ENCODE data around the gene TPX2. TPM values are rescaled to one million over a fixed set of nuclear protein-coding genes. Genes with fewer than 3 reads are reported as not detected.

The TPX2 gene
- polyA plus RNA-seq, 1 donor (not counting 4 experiments of a cell fraction or from before 2014, with no cell fraction given): 31.5 TPM

DNA sequence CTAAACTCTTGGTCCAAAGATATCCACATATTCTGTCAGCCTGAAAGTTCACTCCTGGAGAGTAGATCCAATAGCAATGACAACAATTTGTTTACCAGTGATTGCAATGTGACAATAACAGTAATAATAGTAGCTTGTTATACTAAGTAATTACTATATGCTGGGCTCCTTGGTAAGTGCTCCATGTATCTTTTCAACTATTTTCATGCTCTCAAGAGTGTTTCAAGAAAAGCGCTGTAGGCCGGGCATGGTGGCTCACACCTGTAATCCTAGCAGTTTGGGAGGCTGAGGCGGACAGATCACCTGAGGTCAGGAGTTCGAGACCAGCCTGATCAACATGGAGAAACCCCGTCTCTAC, 31.9 kb upstream of the TPX2 start:
- H3K4me3 ChIP-seq (ENCODE audit: control insufficient read depth in 2 of 3, extremely low read depth in 1 of 3, insufficient read depth in 2 of 3, low read depth in 1 of 3, low read length in 3 of 3): no peak overlapping the region
- H2AFZ ChIP-seq (ENCODE audit: control insufficient read depth, low read length): no peak overlapping the region
- no peaks in the 10 kb centered on the region for H4K20me1 ChIP-seq (ENCODE audit: control insufficient read depth, extremely low read depth, insufficient read depth, low read length)
- H3K4me2 ChIP-seq (ENCODE audit: control insufficient read depth, extremely low read depth, insufficient read depth, low read depth, low read length): no peak overlapping the region
- no peaks in the 10 kb centered on the region for H3K27me3 ChIP-seq (ENCODE audit: control insufficient read depth, extremely low read depth, insufficient read depth, low read length)
- H3K4me1 ChIP-seq (ENCODE audit: control insufficient read depth, extremely low read depth, insufficient read depth, low read length): peaks cover 69% of the 10 kb centered on the region
- FAIRE-seq: no peak
- peaks cover 6% of the 10 kb centered on the region for H3K9me1 ChIP-seq (ENCODE audit: control insufficient read depth, extremely low read depth, insufficient read depth, low read length)
- no peak for DNase-seq (ENCODE audit: low read depth, low spot score)
- peaks cover 82% of the 10 kb centered on the region for H3K79me2 ChIP-seq (ENCODE audit: control insufficient read depth, insufficient read depth, low read length)
- H3K9ac ChIP-seq (ENCODE audit: control insufficient read depth, extremely low read depth, insufficient read depth, low read length): no peak overlapping the region
- H3K27ac ChIP-seq (ENCODE audit: control insufficient read depth, insufficient read depth, low read length): peak overlapping the region; percentile 97
- no peaks in the 10 kb centered on the region for H3K9me3 ChIP-seq (ENCODE audit: control insufficient read depth, low read depth, low read length)
- H3K36me3 ChIP-seq (ENCODE audit: control insufficient read depth in 2 of 2, extremely low read depth in 1 of 2, insufficient read depth in 2 of 2, low read length in 2 of 2): peaks cover 23 to 67% of the 10 kb centered on the region in 2 experiments
- TF ChIP-seq EZH2 (IDR thresholded peaks at IDR 0.05; ENCODE audit: low read length): no peak
- TF ChIP-seq, protein P1, sequence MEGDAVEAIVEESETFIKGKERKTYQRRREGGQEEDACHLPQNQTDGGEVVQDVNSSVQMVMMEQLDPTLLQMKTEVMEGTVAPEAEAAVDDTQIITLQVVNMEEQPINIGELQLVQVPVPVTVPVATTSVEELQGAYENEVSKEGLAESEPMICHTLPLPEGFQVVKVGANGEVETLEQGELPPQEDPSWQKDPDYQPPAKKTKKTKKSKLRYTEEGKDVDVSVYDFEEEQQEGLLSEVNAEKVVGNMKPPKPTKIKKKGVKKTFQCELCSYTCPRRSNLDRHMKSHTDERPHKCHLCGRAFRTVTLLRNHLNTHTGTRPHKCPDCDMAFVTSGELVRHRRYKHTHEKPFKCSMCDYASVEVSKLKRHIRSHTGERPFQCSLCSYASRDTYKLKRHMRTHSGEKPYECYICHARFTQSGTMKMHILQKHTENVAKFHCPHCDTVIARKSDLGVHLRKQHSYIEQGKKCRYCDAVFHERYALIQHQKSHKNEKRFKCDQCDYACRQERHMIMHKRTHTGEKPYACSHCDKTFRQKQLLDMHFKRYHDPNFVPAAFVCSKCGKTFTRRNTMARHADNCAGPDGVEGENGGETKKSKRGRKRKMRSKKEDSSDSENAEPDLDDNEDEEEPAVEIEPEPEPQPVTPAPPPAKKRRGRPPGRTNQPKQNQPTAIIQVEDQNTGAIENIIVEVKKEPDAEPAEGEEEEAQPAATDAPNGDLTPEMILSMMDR (optimal IDR thresholded peaks at IDR 0.05 in 1 of 3, IDR thresholded peaks at IDR 0.05 in 1 of 3, conservative IDR thresholded peaks at IDR 0.05 in 1 of 3; ENCODE audit: extremely low read depth in 1 of 3, insufficient read depth in 2 of 3, low read length in 3 of 3): no peak
- dilution Hi-C loops (cut with MboI; ENCODE audit: extremely low pct_ligation_motif_present, low sequenced_read_pairs): no loop called here

DNA sequence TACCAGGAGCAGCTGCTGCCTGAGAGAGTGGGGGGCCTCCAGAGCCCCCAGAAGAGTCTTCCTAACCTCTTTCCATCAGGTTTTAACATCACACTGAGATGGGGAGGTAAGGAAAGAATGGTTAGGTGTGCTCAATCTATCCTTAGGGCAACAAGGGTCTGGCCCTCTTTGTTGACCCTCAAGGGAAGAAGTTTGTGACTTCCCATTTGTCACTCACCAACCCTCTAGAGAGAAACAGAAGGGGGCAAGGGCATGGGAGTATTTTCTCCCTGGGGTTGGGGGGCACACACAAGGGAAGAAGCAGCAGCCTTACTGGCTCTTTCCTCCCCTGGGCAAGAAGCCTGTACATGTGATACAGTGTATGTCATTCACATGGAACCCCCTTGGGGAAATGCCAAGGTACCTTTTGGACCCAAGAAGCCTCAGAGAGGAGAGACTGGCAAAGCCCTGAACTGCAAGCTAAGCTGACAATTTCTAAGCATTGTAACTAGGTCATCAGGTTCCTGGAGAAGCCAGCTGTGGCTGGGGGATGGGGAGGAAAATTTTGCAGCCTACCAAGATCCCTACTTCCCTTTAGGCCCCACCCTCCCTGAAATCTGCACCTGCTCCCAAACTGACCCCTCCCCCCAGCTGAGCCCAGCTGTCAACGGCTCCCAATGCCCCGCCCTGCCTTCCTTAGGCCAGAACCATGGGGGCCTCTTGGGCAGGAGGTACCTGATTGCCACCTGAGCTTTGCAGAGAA, 30.9 kb upstream of the TPX2 start:
- TF ChIP-seq, protein P1 (optimal IDR thresholded peaks at IDR 0.05 in 1 of 3, IDR thresholded peaks at IDR 0.05 in 1 of 3, conservative IDR thresholded peaks at IDR 0.05 in 1 of 3; ENCODE audit: extremely low read depth in 1 of 3, insufficient read depth in 2 of 3, low read length in 3 of 3): no peak
- TF ChIP-seq EZH2 (IDR thresholded peaks at IDR 0.05; ENCODE audit: low read length): no peak
- dilution Hi-C loops (cut with MboI; ENCODE audit: extremely low pct_ligation_motif_present, low sequenced_read_pairs): no loop called here
- Histone ChIP-seq H3K27me3 (ENCODE audit: control insufficient read depth, extremely low read depth, insufficient read depth, low read length) (no peaks in the 10 kb centered on the region), H3K4me1 (ENCODE audit: control insufficient read depth, extremely low read depth, insufficient read depth, low read length) (peaks cover 79% of the 10 kb centered on the region), H3K79me2 (ENCODE audit: control insufficient read depth, insufficient read depth, low read length) (peaks cover 75% of the 10 kb centered on the region), H3K36me3 (ENCODE audit: control insufficient read depth in 2 of 2, extremely low read depth in 1 of 2, insufficient read depth in 2 of 2, low read length in 2 of 2) (peaks cover 23 to 65% of the 10 kb centered on the region in 2 experiments), H3K27ac (ENCODE audit: control insufficient read depth, insufficient read depth, low read length) (peak overlapping the region; percentile 33), H3K9me1 (ENCODE audit: control insufficient read depth, extremely low read depth, insufficient read depth, low read length) (peaks cover 6% of the 10 kb centered on the region), H3K9ac (ENCODE audit: control insufficient read depth, extremely low read depth, insufficient read depth, low read length) (no peak overlapping the region), H3K4me2 (ENCODE audit: control insufficient read depth, extremely low read depth, insufficient read depth, low read depth, low read length) (no peak overlapping the region), H4K20me1 (ENCODE audit: control insufficient read depth, extremely low read depth, insufficient read depth, low read length) (no peaks in the 10 kb centered on the region), H3K4me3 (ENCODE audit: control insufficient read depth in 2 of 3, extremely low read depth in 1 of 3, insufficient read depth in 2 of 3, low read depth in 1 of 3, low read length in 3 of 3) (no peak overlapping the region), H3K9me3 (ENCODE audit: control insufficient read depth, low read depth, low read length) (no peaks in the 10 kb centered on the region), H2AFZ (ENCODE audit: control insufficient read depth, low read length) (no peak overlapping the region)
- DNase-seq (ENCODE audit: low read depth, low spot score) (no peak), FAIRE-seq (no peak)

Data from keratinocyte (primary cell).